ENCODE results near the gene EAF2. TPM values are rescaled to one million over a fixed set of nuclear protein-coding genes. Genes with fewer than 3 reads are reported as not detected.

The EAF2 gene
- 13.7 and 14.5 TPM in 2 replicates for total RNA-seq

DNA sequence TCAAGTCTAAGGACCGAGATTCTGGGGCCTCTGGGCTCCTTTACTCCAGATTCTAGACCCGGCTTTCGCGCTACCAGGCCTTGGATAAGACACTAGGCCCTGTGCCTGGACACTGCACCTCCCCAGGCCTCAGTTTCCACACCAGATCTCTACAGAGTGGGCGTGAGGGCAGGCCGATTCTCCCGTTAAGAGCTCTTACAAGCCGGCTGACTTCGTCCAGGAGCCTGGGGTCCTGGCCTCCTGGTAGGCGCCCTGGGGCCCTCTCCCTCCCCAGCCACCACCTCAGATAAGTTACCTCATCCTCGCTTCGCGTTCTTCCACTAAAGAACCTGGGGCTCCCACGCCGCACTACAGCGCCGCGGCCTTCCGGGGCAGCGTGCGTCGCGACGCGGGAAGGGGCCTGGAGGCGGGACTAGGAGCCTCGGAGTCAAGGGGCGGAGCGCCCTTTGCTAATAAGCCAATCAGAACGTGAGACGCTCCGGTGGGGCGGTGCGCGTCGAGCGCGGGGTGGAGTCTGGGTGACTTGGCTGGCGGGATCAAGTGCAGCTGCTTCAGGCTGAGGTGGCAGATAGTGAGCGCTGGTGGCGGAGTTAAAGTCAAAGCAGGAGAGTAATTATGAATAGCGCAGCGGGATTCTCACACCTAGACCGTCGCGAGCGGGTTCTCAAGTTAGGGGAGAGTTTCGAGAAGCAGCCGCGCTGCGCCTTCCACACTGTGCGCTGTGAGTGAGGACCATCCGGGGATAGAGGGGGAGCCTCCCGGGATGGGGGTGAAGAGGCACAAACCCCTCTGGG is at the start of gene EAF2, which contains the start of gene IQCB1:
Gene EAF2 (plus strand): TSS at position 539 of the 794 bp plus-strand sequence. CDS start 77 bp downstream, at position 616.
Gene IQCB1 (minus strand): TSS at position 390 of the 794 bp plus-strand sequence. CDS start 6,100 bp downstream, outside the sequence.
- Mint-ChIP-seq H3K4me3 (peak within 1 kb of the TSS; percentile 90), H3K9me3 (no peaks in the 10 kb centered on the region), H3K27ac (peak within 1 kb of the TSS; percentile 96), H3K36me3 (ENCODE audit: low read depth) (peaks cover 35% of the 10 kb centered on the region), H3K27me3 (no peaks in the 10 kb centered on the region), H3K4me1 (peaks cover 41% of the 10 kb centered on the region)
- intact Hi-C loops (cut with micrococcal nuclease), result loop anchor here (1.0 to 10.0 kb wide), 7 partner anchors 86 to 550 kb away; partner anchors contain the start of genes FAM162A, GOLGB1 and HCLS1
- DNase-seq, result peak; percentile 99

DNA sequence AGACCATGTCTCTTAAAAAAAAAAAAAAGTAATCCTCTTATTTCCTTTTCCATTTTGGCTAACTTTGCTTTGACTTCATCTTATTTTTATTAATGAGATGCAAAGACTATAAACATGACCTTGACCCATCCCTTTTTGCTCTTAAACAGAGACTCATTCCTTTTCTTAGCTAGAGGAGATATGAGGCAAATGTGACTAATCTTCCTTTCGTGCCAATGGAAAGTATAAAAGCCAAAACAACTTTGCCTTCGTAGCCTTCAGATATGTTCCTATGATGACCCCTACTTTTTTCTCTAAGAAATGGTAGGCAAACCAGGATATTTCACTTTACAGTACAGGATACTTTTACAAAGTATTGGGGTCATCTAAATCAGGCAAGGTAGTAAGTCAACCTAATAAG is 48.5 kb upstream of the EAF2 start:
- intact Hi-C loops (cut with micrococcal nuclease), result no loop called here

GRCh38 chr3:121793078-121793477 is 41.9 kb upstream of the EAF2 start:
- no peaks in the 10 kb centered on the region for H3K9me3 Mint-ChIP-seq
- no peak overlapping the region for H3K27ac Mint-ChIP-seq
- peaks cover 2% of the 10 kb centered on the region for H3K4me1 Mint-ChIP-seq
- DNase-seq, result no peak
- H3K27me3 Mint-ChIP-seq, result no peaks in the 10 kb centered on the region
- no peak overlapping the region for H3K4me3 Mint-ChIP-seq
- intact Hi-C loops (cut with micrococcal nuclease), result no loop called here
- peaks cover 48% of the 10 kb centered on the region for H3K36me3 Mint-ChIP-seq (ENCODE audit: low read depth)

More for the DNA sequence above, 48.5 kb upstream of the EAF2 start:
- Mint-ChIP-seq H3K4me1 (no peaks in the 10 kb centered on the region), H3K4me3 (no peak overlapping the region), H3K27me3 (no peaks in the 10 kb centered on the region), H3K27ac (no peak overlapping the region), H3K9me3 (no peaks in the 10 kb centered on the region), H3K36me3 (ENCODE audit: low read depth) (peaks cover 69% of the 10 kb centered on the region)
- no peak for DNase-seq

- no peak for DNase-seq
- H3K4me3 Mint-ChIP-seq, result no peak overlapping the region
- no peaks in the 10 kb centered on the region for H3K27me3 Mint-ChIP-seq
- intact Hi-C loops (cut with micrococcal nuclease), result no loop called here
- H3K36me3 Mint-ChIP-seq (ENCODE audit: low read depth), result peaks cover 37% of the 10 kb centered on the region
- H3K4me1 Mint-ChIP-seq, result peaks cover 2% of the 10 kb centered on the region
- no peak overlapping the region for H3K27ac Mint-ChIP-seq
- no peaks in the 10 kb centered on the region for H3K9me3 Mint-ChIP-seq
Measured at GRCh38 chr3:121794264-121794983, 40.6 kb upstream of the EAF2 start.

- Mint-ChIP-seq H3K9me3 (no peaks in the 10 kb centered on the region), H3K27me3 (no peaks in the 10 kb centered on the region), H3K36me3 (ENCODE audit: low read depth) (peaks cover 35% of the 10 kb centered on the region), H3K27ac (no peak overlapping the region), H3K4me1 (peaks cover 7% of the 10 kb centered on the region), H3K4me3 (no peak overlapping the region)
- intact Hi-C loops (cut with micrococcal nuclease), result no loop called here
- no peak for DNase-seq
Measured at GRCh38 chr3:121796970-121797369, 38.0 kb upstream of the EAF2 start.

DNA sequence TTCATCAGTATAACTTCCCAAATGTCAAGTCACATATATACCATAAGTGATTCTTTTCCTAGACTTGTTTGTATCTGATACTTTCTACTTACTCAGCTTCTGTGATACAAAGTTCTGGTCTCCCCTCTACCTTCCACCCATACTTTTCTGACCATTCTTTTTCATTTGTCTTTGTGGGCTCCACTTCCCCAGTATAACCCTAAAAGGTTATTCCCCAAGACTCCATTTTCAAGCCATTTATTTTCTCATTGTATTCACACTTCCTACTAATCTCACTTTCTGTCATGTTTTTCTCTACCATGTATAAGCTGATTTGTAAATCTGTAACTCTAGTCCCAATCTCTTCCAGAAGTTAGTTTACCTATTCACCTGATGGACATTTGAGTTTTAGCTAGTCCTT is 34.1 kb upstream of the EAF2 start:
- peaks cover 5% of the 10 kb centered on the region for H3K4me1 Mint-ChIP-seq
- no peak overlapping the region for H3K27ac Mint-ChIP-seq
- DNase-seq, result no peak
- H3K27me3 Mint-ChIP-seq, result no peaks in the 10 kb centered on the region
- intact Hi-C loops (cut with micrococcal nuclease), result no loop called here
- no peak overlapping the region for H3K4me3 Mint-ChIP-seq
- peaks cover 40% of the 10 kb centered on the region for H3K36me3 Mint-ChIP-seq (ENCODE audit: low read depth)
- H3K9me3 Mint-ChIP-seq, result no peaks in the 10 kb centered on the region

DNA sequence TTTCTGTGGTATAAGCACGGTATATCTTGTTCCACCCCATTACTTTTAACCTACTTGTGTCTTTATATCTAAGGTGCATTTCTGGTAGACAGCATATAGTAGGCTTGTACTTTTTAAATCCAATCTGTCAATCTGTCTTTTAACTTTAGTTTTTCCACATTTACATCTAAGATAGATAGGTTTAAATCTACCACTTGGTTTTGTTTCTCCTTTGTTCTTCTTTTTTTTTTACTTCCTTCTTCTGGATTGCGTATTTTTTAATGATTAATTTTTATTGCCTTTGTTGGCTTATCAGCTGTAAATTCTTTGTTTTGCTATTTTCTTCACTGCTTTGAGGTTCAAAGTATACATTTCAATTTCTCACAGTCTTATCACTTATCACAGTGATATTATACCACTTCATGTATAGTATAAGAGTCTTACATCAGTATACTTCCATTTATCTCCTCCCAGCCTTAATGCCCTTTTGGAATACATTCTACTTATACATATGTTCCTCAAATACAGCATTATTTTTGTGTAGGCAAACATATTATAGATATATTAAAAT is 31.2 kb upstream of the EAF2 start:
- no peak for DNase-seq
- Mint-ChIP-seq H3K27ac (no peak overlapping the region), H3K9me3 (no peaks in the 10 kb centered on the region), H3K4me3 (no peak overlapping the region), H3K4me1 (peaks cover 5% of the 10 kb centered on the region), H3K27me3 (no peaks in the 10 kb centered on the region), H3K36me3 (ENCODE audit: low read depth) (peaks cover 43% of the 10 kb centered on the region)
- intact Hi-C loops (cut with micrococcal nuclease), result no loop called here

DNA sequence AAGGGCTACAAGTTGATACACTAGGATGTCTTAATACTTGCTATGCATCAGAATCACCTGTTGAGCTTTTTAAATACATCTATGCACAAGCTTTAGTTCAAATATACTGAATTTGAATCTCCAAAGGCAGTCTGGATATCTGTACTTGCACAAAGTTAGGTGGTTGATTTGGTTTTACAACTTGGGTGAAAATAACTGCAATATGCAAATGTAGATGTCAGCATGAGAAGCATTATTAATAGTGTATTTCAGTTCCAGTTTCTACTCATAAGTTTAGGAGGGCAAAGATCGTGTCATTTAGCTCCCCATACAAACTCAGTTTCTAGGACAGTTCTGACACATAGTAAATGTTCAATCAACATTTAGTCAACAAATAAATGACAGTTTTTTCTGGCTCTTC is 25.8 kb upstream of the EAF2 start:
- Mint-ChIP-seq H3K36me3 (ENCODE audit: low read depth) (peaks cover 51% of the 10 kb centered on the region), H3K27me3 (no peaks in the 10 kb centered on the region), H3K9me3 (no peaks in the 10 kb centered on the region), H3K27ac (no peak overlapping the region), H3K4me1 (peaks cover 15% of the 10 kb centered on the region), H3K4me3 (no peak overlapping the region)
- intact Hi-C loops (cut with micrococcal nuclease), result loop anchor here (1.0 kb wide), 1 partner anchor 285 kb away; no protein-coding TSS in a partner anchor
- DNase-seq, result no peak

DNA sequence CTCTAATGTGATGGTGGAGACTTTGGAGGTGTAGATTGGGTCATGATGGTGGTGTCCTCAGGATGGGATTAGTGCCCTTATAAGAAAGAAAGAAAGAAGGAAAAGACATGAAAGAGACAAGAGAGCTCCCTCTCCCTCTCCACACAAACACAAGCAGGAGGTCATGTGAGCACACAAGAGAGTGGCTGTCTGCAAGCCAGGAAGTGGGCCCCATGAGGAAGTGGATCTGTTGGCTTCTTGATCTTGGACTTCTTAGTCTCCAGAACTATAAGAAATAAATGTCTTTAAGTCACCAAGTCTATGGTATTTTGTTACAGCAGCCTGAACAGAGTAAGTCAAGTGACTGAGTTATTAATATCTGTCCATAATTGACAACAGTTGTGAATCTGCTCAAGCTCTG is 17.3 kb upstream of the EAF2 start:
- no peak for DNase-seq
- Mint-ChIP-seq H3K27ac (no peak overlapping the region), H3K4me1 (peaks cover 36% of the 10 kb centered on the region), H3K27me3 (no peaks in the 10 kb centered on the region), H3K36me3 (ENCODE audit: low read depth) (peaks cover 78% of the 10 kb centered on the region), H3K9me3 (peaks cover 15% of the 10 kb centered on the region), H3K4me3 (no peak overlapping the region)
- intact Hi-C loops (cut with micrococcal nuclease), result no loop called here

- Mint-ChIP-seq H3K4me3 (no peak overlapping the region), H3K9me3 (peaks cover 21% of the 10 kb centered on the region), H3K36me3 (ENCODE audit: low read depth) (peaks cover 80% of the 10 kb centered on the region), H3K27me3 (no peaks in the 10 kb centered on the region), H3K27ac (no peak overlapping the region), H3K4me1 (peaks cover 32% of the 10 kb centered on the region)
- intact Hi-C loops (cut with micrococcal nuclease), result no loop called here
- DNase-seq, result no peak
Measured at GRCh38 chr3:121818578-121818977, 16.4 kb upstream of the EAF2 start.

GRCh38 chr3:121819236-121819635 is 15.8 kb upstream of the EAF2 start:
- peaks cover 28% of the 10 kb centered on the region for H3K4me1 Mint-ChIP-seq
- intact Hi-C loops (cut with micrococcal nuclease), result no loop called here
- no peak overlapping the region for H3K27ac Mint-ChIP-seq
- DNase-seq, result no peak
- no peak overlapping the region for H3K4me3 Mint-ChIP-seq
- H3K27me3 Mint-ChIP-seq, result no peaks in the 10 kb centered on the region
- H3K9me3 Mint-ChIP-seq, result peaks cover 22% of the 10 kb centered on the region
- peaks cover 79% of the 10 kb centered on the region for H3K36me3 Mint-ChIP-seq (ENCODE audit: low read depth)

DNA sequence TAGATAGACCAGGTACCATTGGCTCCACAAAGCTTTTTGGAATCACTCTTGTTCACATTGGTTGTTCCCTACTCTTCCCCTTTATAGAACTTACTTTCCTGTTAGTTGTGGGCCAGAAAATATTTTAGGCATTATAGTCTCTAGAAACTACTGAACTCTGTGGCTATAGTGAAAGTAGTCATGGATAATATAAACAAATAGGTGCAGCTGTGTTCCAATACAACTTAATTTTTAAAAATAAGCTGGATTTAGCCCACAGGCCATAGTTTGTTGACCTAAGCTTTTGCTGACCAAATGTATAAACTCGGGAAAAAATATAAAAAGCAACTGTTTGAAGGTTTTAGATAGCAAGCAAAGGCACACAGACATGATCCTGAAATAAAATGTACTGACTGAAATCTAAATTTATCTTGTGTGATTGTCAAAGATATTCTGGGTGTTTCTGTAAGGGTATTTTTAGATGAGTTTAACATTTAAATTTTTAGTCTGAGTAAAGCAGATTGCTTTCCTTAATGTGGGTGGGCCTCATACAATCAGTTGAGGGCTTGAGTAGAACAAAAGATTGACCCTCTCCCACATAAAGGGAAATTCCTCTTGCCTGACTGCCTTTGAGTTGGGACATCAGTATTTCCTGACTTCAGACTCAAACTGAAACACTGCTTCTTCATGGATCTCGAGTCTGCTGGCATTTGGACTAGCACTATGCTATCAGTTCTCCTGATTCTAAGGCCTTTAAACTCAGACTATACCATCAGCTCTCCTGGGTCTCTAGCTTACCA is 13.4 kb upstream of the EAF2 start:
- H3K4me3 Mint-ChIP-seq, result no peak overlapping the region
- H3K27ac Mint-ChIP-seq, result no peak overlapping the region
- DNase-seq, result no peak
- intact Hi-C loops (cut with micrococcal nuclease), result no loop called here
- peaks cover 19% of the 10 kb centered on the region for H3K4me1 Mint-ChIP-seq
- peaks cover 22% of the 10 kb centered on the region for H3K9me3 Mint-ChIP-seq
- peaks cover 77% of the 10 kb centered on the region for H3K36me3 Mint-ChIP-seq (ENCODE audit: low read depth)
- H3K27me3 Mint-ChIP-seq, result no peaks in the 10 kb centered on the region

GRCh38 chr3:121822973-121823372 is 12.0 kb upstream of the EAF2 start:
- Mint-ChIP-seq H3K4me1 (peaks cover 14% of the 10 kb centered on the region), H3K4me3 (no peak overlapping the region), H3K36me3 (ENCODE audit: low read depth) (peaks cover 78% of the 10 kb centered on the region), H3K27me3 (no peaks in the 10 kb centered on the region), H3K27ac (no peak overlapping the region), H3K9me3 (peaks cover 17% of the 10 kb centered on the region)
- DNase-seq, result no peak
- intact Hi-C loops (cut with micrococcal nuclease), result no loop called here

All from activated CD4-positive, alpha-beta T cell treated with anti-CD3 and anti-CD28 coated beads, Interleukin-2, amount 10 ng/mL, durations not matched to agents 24 days and 14 days (primary cell).